ENCODE data around the gene MAD1L1. TPM values are rescaled to one million over a fixed set of nuclear protein-coding genes. Genes with fewer than 3 reads are reported as not detected.
"Not testable (repeated sequence)": the region's sequence is repeated elsewhere in the genome, so short reads cannot be mapped to it uniquely, and the experiment has no call there.

Gene MAD1L1
- total RNA-seq, 1 experiment from 2014 or later: 46.7 TPM

DNA sequence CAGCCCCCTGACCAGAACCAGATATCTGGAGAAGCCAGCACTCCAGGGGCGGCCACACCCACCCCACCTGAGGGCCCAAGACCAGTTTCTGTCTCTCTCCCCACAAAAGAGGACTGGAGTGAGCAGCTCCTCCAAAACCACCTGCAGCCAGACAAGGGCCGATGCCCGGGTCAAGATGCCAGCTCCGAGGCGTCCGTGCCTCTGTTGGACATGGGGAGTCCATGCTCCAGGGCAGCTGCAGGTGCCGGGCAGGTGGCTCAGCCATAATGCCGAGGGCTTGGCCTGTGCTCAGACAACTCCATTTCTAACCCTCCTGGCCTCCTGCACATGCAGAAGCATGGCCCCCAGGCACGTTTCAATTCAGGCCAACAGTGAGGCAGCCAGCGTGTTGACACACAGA, 234.6 kb downstream of the MAD1L1 start:
- ChIA-PET POLR2A (ENCODE audit: low non-redundant PET) (no interaction called here), CTCF (no interaction called here)
- intact Hi-C loops (cut with micrococcal nuclease; ENCODE audit: unreplicated experiment): no loop called here
- H3K36me3 ChIP-seq (ENCODE audit: insufficient read depth, low read length, poor library complexity, severe bottlenecking): no peaks in the 10 kb centered on the region
- no peak for DNase-seq (ENCODE audit: low spot score)
- H3K4me3 ChIP-seq (ENCODE audit: low read depth, low read length, poor library complexity, severe bottlenecking): no peak overlapping the region
- no TSS peak for BruUV-seq (replicated peaks)
- no peaks in the 10 kb centered on the region for H3K27me3 ChIP-seq (replicated peaks; ENCODE audit: insufficient read depth, low read depth, low read length, poor library complexity)
- no peaks in the 10 kb centered on the region for H3K9me3 ChIP-seq (ENCODE audit: low read depth, low read length, poor library complexity, severe bottlenecking)
- TF ChIP-seq, protein P1, sequence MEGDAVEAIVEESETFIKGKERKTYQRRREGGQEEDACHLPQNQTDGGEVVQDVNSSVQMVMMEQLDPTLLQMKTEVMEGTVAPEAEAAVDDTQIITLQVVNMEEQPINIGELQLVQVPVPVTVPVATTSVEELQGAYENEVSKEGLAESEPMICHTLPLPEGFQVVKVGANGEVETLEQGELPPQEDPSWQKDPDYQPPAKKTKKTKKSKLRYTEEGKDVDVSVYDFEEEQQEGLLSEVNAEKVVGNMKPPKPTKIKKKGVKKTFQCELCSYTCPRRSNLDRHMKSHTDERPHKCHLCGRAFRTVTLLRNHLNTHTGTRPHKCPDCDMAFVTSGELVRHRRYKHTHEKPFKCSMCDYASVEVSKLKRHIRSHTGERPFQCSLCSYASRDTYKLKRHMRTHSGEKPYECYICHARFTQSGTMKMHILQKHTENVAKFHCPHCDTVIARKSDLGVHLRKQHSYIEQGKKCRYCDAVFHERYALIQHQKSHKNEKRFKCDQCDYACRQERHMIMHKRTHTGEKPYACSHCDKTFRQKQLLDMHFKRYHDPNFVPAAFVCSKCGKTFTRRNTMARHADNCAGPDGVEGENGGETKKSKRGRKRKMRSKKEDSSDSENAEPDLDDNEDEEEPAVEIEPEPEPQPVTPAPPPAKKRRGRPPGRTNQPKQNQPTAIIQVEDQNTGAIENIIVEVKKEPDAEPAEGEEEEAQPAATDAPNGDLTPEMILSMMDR (conservative IDR thresholded peaks at IDR 0.05; ENCODE audit: low read depth, low read length): no peak
- no peak for TF ChIP-seq EZH2 (IDR thresholded peaks at IDR 0.05; ENCODE audit: borderline replicate concordance, low read depth, low read length, poor library complexity, severe bottlenecking)
- H3K27ac ChIP-seq (ENCODE audit: low read depth, low read length, poor library complexity, severe bottlenecking): no peak overlapping the region
- no peaks in the 10 kb centered on the region for H3K4me1 ChIP-seq (ENCODE audit: insufficient read depth, low read length, poor library complexity, severe bottlenecking)

DNA sequence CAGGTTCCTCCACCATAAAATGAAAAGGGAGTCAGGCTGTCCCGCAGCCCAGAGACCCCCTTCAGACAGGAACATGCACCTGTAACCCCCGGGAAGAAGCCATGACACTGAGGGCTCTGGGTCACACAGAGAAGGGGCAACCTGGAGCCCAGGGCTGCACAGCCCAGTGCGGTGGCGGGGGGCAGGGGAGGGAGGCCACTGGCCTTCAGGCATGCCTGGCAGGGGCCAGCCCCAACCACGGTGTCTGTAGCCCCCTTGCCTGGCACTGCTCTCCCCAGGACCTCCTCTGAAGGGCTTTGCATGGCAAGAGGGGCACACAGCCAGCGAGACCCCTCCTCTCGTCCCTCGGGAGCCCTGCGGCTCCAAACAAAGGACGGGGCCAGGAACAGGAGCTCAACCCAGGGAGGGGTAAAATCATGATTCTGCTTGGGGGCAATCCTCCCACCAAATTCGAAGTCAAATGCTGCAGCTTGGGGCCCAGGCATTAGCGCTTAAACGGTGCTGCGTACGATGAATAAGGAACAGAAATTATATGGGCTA, 235.1 kb downstream of the MAD1L1 start:
- no peaks in the 10 kb centered on the region for H3K36me3 ChIP-seq (ENCODE audit: insufficient read depth, low read length, poor library complexity, severe bottlenecking)
- POLR2A ChIA-PET (ENCODE audit: low non-redundant PET): no interaction called here
- H3K4me3 ChIP-seq (ENCODE audit: low read depth, low read length, poor library complexity, severe bottlenecking): no peak overlapping the region
- no peaks in the 10 kb centered on the region for H3K27me3 ChIP-seq (replicated peaks; ENCODE audit: insufficient read depth, low read depth, low read length, poor library complexity)
- CTCF ChIA-PET: no interaction called here
- TF ChIP-seq EZH2 (IDR thresholded peaks at IDR 0.05; ENCODE audit: borderline replicate concordance, low read depth, low read length, poor library complexity, severe bottlenecking): no peak
- no peak for DNase-seq (ENCODE audit: low spot score)
- H3K27ac ChIP-seq (ENCODE audit: low read depth, low read length, poor library complexity, severe bottlenecking): no peak overlapping the region
- BruUV-seq (replicated peaks): no TSS peak
- no peaks in the 10 kb centered on the region for H3K4me1 ChIP-seq (ENCODE audit: insufficient read depth, low read length, poor library complexity, severe bottlenecking)
- intact Hi-C loops (cut with micrococcal nuclease; ENCODE audit: unreplicated experiment): no loop called here
- no peaks in the 10 kb centered on the region for H3K9me3 ChIP-seq (ENCODE audit: low read depth, low read length, poor library complexity, severe bottlenecking)

DNA sequence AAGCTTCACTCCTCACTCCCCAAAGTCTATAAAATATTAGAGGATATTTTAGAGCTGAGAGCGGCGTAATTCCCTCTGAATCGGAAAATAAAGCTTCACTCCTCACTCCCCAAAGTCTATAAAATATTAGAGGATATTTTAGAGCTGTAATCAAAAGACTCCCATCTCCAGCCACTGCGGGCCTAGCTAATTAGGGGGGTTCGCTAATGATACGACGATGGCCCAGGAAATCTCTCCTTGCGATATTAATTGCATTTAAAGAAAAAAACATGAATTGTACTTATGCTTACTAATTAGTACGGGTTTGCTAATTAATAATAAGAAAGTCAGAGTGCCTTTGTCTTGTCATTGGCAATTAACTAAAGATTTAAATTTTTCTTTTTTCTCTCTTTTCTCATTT, 235.9 kb downstream of the MAD1L1 start:
- Histone ChIP-seq H3K36me3 (ENCODE audit: insufficient read depth, low read length, poor library complexity, severe bottlenecking) (no peaks in the 10 kb centered on the region), H3K27me3 (replicated peaks; ENCODE audit: insufficient read depth, low read depth, low read length, poor library complexity) (no peaks in the 10 kb centered on the region), H3K27ac (ENCODE audit: low read depth, low read length, poor library complexity, severe bottlenecking) (no peak overlapping the region), H3K9me3 (ENCODE audit: low read depth, low read length, poor library complexity, severe bottlenecking) (no peaks in the 10 kb centered on the region), H3K4me3 (ENCODE audit: low read depth, low read length, poor library complexity, severe bottlenecking) (no peak overlapping the region), H3K4me1 (ENCODE audit: insufficient read depth, low read length, poor library complexity, severe bottlenecking) (no peaks in the 10 kb centered on the region)
- BruUV-seq (replicated peaks): no TSS peak
- ChIA-PET CTCF (no interaction called here), POLR2A (ENCODE audit: low non-redundant PET) (no interaction called here)
- TF ChIP-seq EZH2 (IDR thresholded peaks at IDR 0.05; ENCODE audit: borderline replicate concordance, low read depth, low read length, poor library complexity, severe bottlenecking): no peak
- TF ChIP-seq, protein P1 (conservative IDR thresholded peaks at IDR 0.05; ENCODE audit: low read depth, low read length): no peak
- DNase-seq (ENCODE audit: low spot score): no peak
- intact Hi-C loops (cut with micrococcal nuclease; ENCODE audit: unreplicated experiment): no loop called here

DNA sequence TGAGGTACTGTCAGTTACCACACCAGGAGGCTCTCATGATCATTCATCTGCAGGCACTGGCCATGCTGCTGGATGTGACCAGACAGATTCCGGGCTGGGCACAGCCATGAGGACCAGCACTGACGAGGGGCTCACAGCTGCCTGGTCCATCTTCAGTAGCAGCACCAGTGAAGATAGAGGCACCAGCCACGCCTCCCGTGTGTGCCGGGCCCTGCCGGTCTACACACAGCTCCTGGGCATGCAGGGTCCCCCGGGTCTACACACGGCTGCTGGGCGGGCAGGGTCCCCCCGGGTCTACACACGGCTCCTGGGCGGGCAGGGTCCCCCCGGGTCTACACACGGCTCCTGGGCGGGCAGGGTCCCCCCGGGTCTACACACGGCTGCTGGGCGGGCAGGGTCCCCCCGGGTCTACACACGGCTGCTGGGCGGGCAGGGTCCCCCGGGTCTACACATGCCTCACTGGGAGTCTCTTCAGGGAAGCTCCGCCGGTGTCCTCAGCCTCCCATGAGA, 236.8 kb downstream of the MAD1L1 start:
- CTCF ChIA-PET; H3K4me1 ChIP-seq (ENCODE audit: insufficient read depth, low read length, poor library complexity, severe bottlenecking); H3K27me3 ChIP-seq (replicated peaks; ENCODE audit: insufficient read depth, low read depth, low read length, poor library complexity); DNase-seq (ENCODE audit: low spot score); H3K36me3 ChIP-seq (ENCODE audit: insufficient read depth, low read length, poor library complexity, severe bottlenecking); H3K9me3 ChIP-seq (ENCODE audit: low read depth, low read length, poor library complexity, severe bottlenecking); H3K4me3 ChIP-seq (ENCODE audit: low read depth, low read length, poor library complexity, severe bottlenecking); BruUV-seq (replicated peaks); intact Hi-C loops (cut with micrococcal nuclease; ENCODE audit: unreplicated experiment); POLR2A ChIA-PET (ENCODE audit: low non-redundant PET); H3K27ac ChIP-seq (ENCODE audit: low read depth, low read length, poor library complexity, severe bottlenecking): not testable (repeated sequence)
